Central memory CD8-positive, alpha-beta T cell (primary cell): ENCODE data around the gene IFI27L2.
A peak's percentile ranks its signal among the peaks of the same experiment; 100 is the strongest.

Source experiments
- ATAC-seq: fragments of 150-1000 bp; cut with Tn5 transposase; replicated peaks from 2 replicates; pipeline ENCODE4 v1.10.0; 2022; ENCODE audit warnings: mild to moderate bottlenecking, moderate FRiP score, moderate number of reproducible peaks; ENCODE audit not compliant: poor library complexity, severe bottlenecking; ENCODE audit errors: extremely low read depth
- DNase-seq, 2 donors: peaks; one replicate each; pipeline ENCODE4 v3.0.0; 2021; ENCODE audit warnings: low spot score in 2 of 2
- H3K27ac Mint-ChIP-seq: one replicate; pipeline ENCODE4 v1.8.0; 2022; ENCODE audit warnings: low read depth, mild to moderate bottlenecking, moderate library complexity, mixed read lengths
- H3K27me3 Mint-ChIP-seq: one replicate; pipeline ENCODE4 v1.8.0; 2022; ENCODE audit warnings: mixed read lengths
- H3K36me3 Mint-ChIP-seq: one replicate; pipeline ENCODE4 v1.8.0; 2022; ENCODE audit warnings: mild to moderate bottlenecking, moderate library complexity, mixed read lengths; ENCODE audit not compliant: insufficient read depth
- H3K4me1 Mint-ChIP-seq: one replicate; pipeline ENCODE4 v1.8.0; 2022; ENCODE audit warnings: mixed read lengths
- H3K4me3 Mint-ChIP-seq: one replicate; pipeline ENCODE4 v1.8.0; 2022; ENCODE audit warnings: mild to moderate bottlenecking, moderate library complexity, mixed read lengths
- H3K9me3 Mint-ChIP-seq: one replicate; pipeline ENCODE4 v1.8.0; 2022; ENCODE audit warnings: mixed read lengths

Gene IFI27L2

GRCh38 chr14:94129111-94129757 lies at the start of gene IFI27L2:
Gene IFI27L2, minus strand, starts transcription at chr14:94129604. Its CDS starts 40 bp downstream, at chr14:94129564.
- H3K9me3 Mint-ChIP-seq: no peaks in the 10 kb centered on the region
- peak within 1 kb of the TSS; percentile 89 for H3K27ac Mint-ChIP-seq
- no peaks in the 10 kb centered on the region for H3K27me3 Mint-ChIP-seq
- peak within 1 kb of the TSS; percentile 89 for H3K4me3 Mint-ChIP-seq
- peaks cover 4% of the 10 kb centered on the region for H3K36me3 Mint-ChIP-seq
- ATAC-seq (peak; percentile 90), DNase-seq (peak in 1 of 2 donors; percentile 30)
- peaks cover 21% of the 10 kb centered on the region for H3K4me1 Mint-ChIP-seq

GRCh38 chr14:94177806-94178205 lies 48.4 kb upstream of the IFI27L2 start:
- ATAC-seq: no peak
- H3K27me3 Mint-ChIP-seq: peaks cover 20% of the 10 kb centered on the region
- H3K27ac Mint-ChIP-seq: no peak overlapping the region

GRCh38 chr14:94176808-94177207 lies 47.4 kb upstream of the IFI27L2 start:
- Mint-ChIP-seq H3K27me3 (peaks cover 20% of the 10 kb centered on the region), H3K36me3 (peaks cover 6% of the 10 kb centered on the region), H3K4me3 (no peak overlapping the region), H3K27ac (no peak overlapping the region), H3K9me3 (no peaks in the 10 kb centered on the region), H3K4me1 (peaks cover 23% of the 10 kb centered on the region)
- no peak for DNase-seq
- no peak for ATAC-seq

More at GRCh38 chr14:94177806-94178205, 48.4 kb upstream of the IFI27L2 start:
- Mint-ChIP-seq H3K9me3 (no peaks in the 10 kb centered on the region), H3K4me1 (peaks cover 23% of the 10 kb centered on the region), H3K36me3 (peaks cover 8% of the 10 kb centered on the region), H3K4me3 (no peak overlapping the region)
- no peak for DNase-seq

- Mint-ChIP-seq H3K9me3 (no peaks in the 10 kb centered on the region), H3K27ac (no peak overlapping the region), H3K4me1 (peaks cover 18% of the 10 kb centered on the region), H3K27me3 (peaks cover 20% of the 10 kb centered on the region), H3K4me3 (peak overlapping the region; percentile 79), H3K36me3 (peaks cover 3% of the 10 kb centered on the region)
- ATAC-seq (no peak), DNase-seq (no peak)
These were observed 46.3 kb upstream of the IFI27L2 start for GRCh38 chr14:94175747-94176146.

GRCh38 chr14:94175011-94175745 lies 45.8 kb upstream of the IFI27L2 start:
- Mint-ChIP-seq H3K27me3 (peaks cover 20% of the 10 kb centered on the region), H3K4me1 (peaks cover 17% of the 10 kb centered on the region), H3K9me3 (no peaks in the 10 kb centered on the region), H3K4me3 (peak overlapping the region; percentile 79), H3K27ac (peak overlapping the region; percentile 87), H3K36me3 (peaks cover 3% of the 10 kb centered on the region)
- no peak for ATAC-seq
- no peak for DNase-seq

- Mint-ChIP-seq H3K4me3 (peak overlapping the region; percentile 79), H3K36me3 (peaks cover 3% of the 10 kb centered on the region), H3K9me3 (no peaks in the 10 kb centered on the region), H3K4me1 (peaks cover 17% of the 10 kb centered on the region), H3K27ac (peak overlapping the region; percentile 87), H3K27me3 (peaks cover 20% of the 10 kb centered on the region)
- DNase-seq: no peak
- no peak for ATAC-seq
These were observed 45.2 kb upstream of the IFI27L2 start for GRCh38 chr14:94174604-94175010.

- peaks cover 20% of the 10 kb centered on the region for H3K27me3 Mint-ChIP-seq
These were observed 44.6 kb upstream of the IFI27L2 start, which contains the start of gene PPP4R4 for GRCh38 chr14:94173885-94174603. Gene PPP4R4, plus strand, starts transcription at chr14:94174322. Its CDS starts 144 bp downstream, at chr14:94174466.

GRCh38 chr14:94173471-94173884 lies 44.1 kb upstream of the IFI27L2 start:
- Mint-ChIP-seq H3K27ac (no peak overlapping the region), H3K27me3 (peaks cover 20% of the 10 kb centered on the region), H3K36me3 (peaks cover 3% of the 10 kb centered on the region), H3K4me1 (peaks cover 17% of the 10 kb centered on the region), H3K4me3 (peak overlapping the region; percentile 79), H3K9me3 (no peaks in the 10 kb centered on the region)
- ATAC-seq (no peak), DNase-seq (no peak)

More at GRCh38 chr14:94173885-94174603, 44.6 kb upstream of the IFI27L2 start, which contains the start of gene PPP4R4:
- ATAC-seq (peak; percentile 86), DNase-seq (peak; percentile 74 to 75)
- peak within 1 kb of the TSS; percentile 79 for H3K4me3 Mint-ChIP-seq
- no peaks in the 10 kb centered on the region for H3K9me3 Mint-ChIP-seq
- peaks cover 17% of the 10 kb centered on the region for H3K4me1 Mint-ChIP-seq
- peak within 1 kb of the TSS; percentile 87 for H3K27ac Mint-ChIP-seq
- peaks cover 3% of the 10 kb centered on the region for H3K36me3 Mint-ChIP-seq

- Mint-ChIP-seq H3K36me3 (peaks cover 3% of the 10 kb centered on the region), H3K27ac (no peak overlapping the region), H3K4me1 (peaks cover 17% of the 10 kb centered on the region), H3K4me3 (peak overlapping the region; percentile 79), H3K9me3 (no peaks in the 10 kb centered on the region), H3K27me3 (peaks cover 20% of the 10 kb centered on the region)
- ATAC-seq (no peak), DNase-seq (no peak)
These were observed 43.1 kb upstream of the IFI27L2 start for GRCh38 chr14:94172545-94172944.

GRCh38 chr14:94171208-94171607 lies 41.8 kb upstream of the IFI27L2 start:
- H3K27me3 Mint-ChIP-seq: peaks cover 13% of the 10 kb centered on the region
- no peaks in the 10 kb centered on the region for H3K9me3 Mint-ChIP-seq
- H3K27ac Mint-ChIP-seq: no peak overlapping the region
- H3K36me3 Mint-ChIP-seq: peaks cover 1% of the 10 kb centered on the region
- DNase-seq (no peak), ATAC-seq (no peak)
- peaks cover 17% of the 10 kb centered on the region for H3K4me1 Mint-ChIP-seq
- H3K4me3 Mint-ChIP-seq: no peak overlapping the region

GRCh38 chr14:94170136-94170535 lies 40.7 kb upstream of the IFI27L2 start:
- H3K9me3 Mint-ChIP-seq: no peaks in the 10 kb centered on the region
- H3K4me1 Mint-ChIP-seq: peaks cover 8% of the 10 kb centered on the region
- H3K27ac Mint-ChIP-seq: no peak overlapping the region
- no peak for ATAC-seq
- no peak for DNase-seq
- peaks cover 8% of the 10 kb centered on the region for H3K27me3 Mint-ChIP-seq
- H3K4me3 Mint-ChIP-seq: no peak overlapping the region
- peaks cover 1% of the 10 kb centered on the region for H3K36me3 Mint-ChIP-seq

- Mint-ChIP-seq H3K36me3 (no peaks in the 10 kb centered on the region), H3K4me1 (peaks cover 8% of the 10 kb centered on the region), H3K9me3 (no peaks in the 10 kb centered on the region), H3K4me3 (no peak overlapping the region), H3K27ac (no peak overlapping the region), H3K27me3 (peaks cover 13% of the 10 kb centered on the region)
- DNase-seq (no peak), ATAC-seq (no peak)
These were observed 36.3 kb upstream of the IFI27L2 start for GRCh38 chr14:94165744-94166143.
